ENCODE data around the gene ITGAE.

GRCh38 chr17:3724378-3725077, 76.5 kb downstream of the ITGAE start:
- TF ChIP-seq, protein P1, sequence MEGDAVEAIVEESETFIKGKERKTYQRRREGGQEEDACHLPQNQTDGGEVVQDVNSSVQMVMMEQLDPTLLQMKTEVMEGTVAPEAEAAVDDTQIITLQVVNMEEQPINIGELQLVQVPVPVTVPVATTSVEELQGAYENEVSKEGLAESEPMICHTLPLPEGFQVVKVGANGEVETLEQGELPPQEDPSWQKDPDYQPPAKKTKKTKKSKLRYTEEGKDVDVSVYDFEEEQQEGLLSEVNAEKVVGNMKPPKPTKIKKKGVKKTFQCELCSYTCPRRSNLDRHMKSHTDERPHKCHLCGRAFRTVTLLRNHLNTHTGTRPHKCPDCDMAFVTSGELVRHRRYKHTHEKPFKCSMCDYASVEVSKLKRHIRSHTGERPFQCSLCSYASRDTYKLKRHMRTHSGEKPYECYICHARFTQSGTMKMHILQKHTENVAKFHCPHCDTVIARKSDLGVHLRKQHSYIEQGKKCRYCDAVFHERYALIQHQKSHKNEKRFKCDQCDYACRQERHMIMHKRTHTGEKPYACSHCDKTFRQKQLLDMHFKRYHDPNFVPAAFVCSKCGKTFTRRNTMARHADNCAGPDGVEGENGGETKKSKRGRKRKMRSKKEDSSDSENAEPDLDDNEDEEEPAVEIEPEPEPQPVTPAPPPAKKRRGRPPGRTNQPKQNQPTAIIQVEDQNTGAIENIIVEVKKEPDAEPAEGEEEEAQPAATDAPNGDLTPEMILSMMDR (IDR thresholded peaks at IDR 0.05), result no peak
- TF ChIP-seq POLR2A (IDR thresholded peaks at IDR 0.05), result no peak

Data from lower leg skin (tissue), 3 donors.